ENCODE results near the gene B3GALNT2. TPM values are rescaled to one million over a fixed set of nuclear protein-coding genes. Genes with fewer than 3 reads are reported as not detected.
A peak's percentile ranks its signal among the peaks of the same experiment; 100 is the strongest.

The B3GALNT2 gene
- total and polyA plus RNA-seq, 8 donors, result 8.6 to 51.6 (median 37.4) TPM

DNA sequence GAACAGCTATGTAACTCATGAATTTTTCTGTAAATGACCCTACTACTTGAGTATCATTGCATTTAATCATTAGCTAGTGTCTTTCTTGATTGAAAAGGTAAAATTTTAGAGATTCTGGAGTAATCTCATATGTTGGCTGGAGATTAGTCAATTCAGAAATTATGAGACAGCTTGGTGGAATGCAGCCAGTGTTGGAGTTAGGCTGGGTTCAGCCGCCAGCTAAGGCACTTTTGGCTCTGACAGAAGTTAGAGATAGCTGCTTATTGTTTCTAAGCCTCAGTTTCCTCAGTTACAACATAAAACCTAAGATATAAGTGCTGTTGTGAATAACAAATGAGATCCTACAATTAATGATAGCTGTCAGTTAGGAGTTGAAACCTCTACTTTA lies 87.6 kb downstream of the B3GALNT2 start:
- Histone ChIP-seq H3K4me3 (no peak overlapping the region), H3K36me3 (no peaks in the 10 kb centered on the region), H3K27ac (no peak overlapping the region), H3K9me3 (no peaks in the 10 kb centered on the region), H3K4me1 (no peaks in the 10 kb centered on the region), H3K27me3 (no peaks in the 10 kb centered on the region)
- DNase-seq, result no peak
- FAIRE-seq, result no peak
- WGBS, 2 donors, result 41 to 47% methylated on average over 1 of the region's 1 CpG
- TF ChIP-seq, protein P1, sequence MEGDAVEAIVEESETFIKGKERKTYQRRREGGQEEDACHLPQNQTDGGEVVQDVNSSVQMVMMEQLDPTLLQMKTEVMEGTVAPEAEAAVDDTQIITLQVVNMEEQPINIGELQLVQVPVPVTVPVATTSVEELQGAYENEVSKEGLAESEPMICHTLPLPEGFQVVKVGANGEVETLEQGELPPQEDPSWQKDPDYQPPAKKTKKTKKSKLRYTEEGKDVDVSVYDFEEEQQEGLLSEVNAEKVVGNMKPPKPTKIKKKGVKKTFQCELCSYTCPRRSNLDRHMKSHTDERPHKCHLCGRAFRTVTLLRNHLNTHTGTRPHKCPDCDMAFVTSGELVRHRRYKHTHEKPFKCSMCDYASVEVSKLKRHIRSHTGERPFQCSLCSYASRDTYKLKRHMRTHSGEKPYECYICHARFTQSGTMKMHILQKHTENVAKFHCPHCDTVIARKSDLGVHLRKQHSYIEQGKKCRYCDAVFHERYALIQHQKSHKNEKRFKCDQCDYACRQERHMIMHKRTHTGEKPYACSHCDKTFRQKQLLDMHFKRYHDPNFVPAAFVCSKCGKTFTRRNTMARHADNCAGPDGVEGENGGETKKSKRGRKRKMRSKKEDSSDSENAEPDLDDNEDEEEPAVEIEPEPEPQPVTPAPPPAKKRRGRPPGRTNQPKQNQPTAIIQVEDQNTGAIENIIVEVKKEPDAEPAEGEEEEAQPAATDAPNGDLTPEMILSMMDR (IDR thresholded peaks at IDR 0.05), result no peak
- intact Hi-C loops (cut with DNase I), result loop anchor here in 2 of 3 donors (5.0 to 10.0 kb wide), 2 partner anchors 162 to 314 kb away; no protein-coding TSS in a partner anchor
- peak in 1 of 4 donors; percentile 24 for ATAC-seq

DNA sequence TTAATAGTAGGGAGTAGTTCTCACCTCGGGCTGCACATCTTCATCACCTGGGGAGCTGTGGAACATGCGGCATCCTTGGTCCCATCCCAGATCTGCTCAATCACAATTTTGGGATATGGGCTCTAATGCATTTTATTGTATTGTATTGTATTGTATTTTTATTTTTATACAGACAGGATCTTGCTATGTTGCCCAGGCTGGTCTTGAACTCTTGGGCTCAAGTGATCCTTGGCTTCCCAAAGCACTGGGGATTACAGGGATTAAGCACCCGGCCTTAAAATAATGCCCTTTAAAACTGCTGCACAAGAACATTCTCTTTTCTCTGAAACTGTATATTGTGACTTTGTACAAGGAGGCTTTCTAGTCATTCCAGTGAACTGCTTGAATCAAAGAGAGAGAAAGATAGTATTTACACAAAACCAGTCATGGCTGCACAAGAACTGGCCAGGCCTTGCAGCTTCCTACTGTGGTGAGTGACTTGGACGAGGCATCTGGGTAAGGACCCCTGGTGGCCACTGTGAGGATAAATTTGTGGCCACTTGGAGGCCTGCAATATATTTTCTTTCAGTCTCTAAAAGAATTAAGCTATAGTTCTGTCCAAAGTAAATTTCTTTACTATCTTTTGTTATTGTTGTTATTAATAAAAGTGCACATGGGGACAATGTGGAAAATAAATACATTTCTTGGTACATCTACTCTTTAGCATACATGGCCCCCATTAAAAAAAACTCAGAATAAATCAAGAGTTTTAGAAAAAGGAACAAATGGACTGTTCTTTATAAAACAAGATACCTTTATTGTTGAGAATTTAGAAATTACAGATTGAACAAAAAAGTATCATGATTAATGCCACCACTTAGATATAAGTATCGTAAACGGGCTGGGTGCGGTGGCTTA lies 89.0 kb downstream of the B3GALNT2 start:
- DNase-seq (peak; percentile 48 to 75 (median 58)), FAIRE-seq (peak; percentile 47), ATAC-seq (peak; percentile 78 to 93 (median 91))
- Histone ChIP-seq H3K4me1 (no peaks in the 10 kb centered on the region), H3K4me3 (no peak overlapping the region), H3K36me3 (no peaks in the 10 kb centered on the region), H3K27ac (no peak overlapping the region), H3K9me3 (no peaks in the 10 kb centered on the region), H3K27me3 (no peaks in the 10 kb centered on the region)
- intact Hi-C loops (cut with DNase I), result loop anchor here in 2 of 3 donors (5.0 to 10.0 kb wide), 2 partner anchors 160 to 313 kb away; no protein-coding TSS in a partner anchor
- 81% methylated on average over 7 of the region's 7 CpGs for WGBS, 2 donors
- TF ChIP-seq, protein P1 (IDR thresholded peaks at IDR 0.05), result peak in 3 of 4 donors; percentile 60 to 85 (median 65)

DNA sequence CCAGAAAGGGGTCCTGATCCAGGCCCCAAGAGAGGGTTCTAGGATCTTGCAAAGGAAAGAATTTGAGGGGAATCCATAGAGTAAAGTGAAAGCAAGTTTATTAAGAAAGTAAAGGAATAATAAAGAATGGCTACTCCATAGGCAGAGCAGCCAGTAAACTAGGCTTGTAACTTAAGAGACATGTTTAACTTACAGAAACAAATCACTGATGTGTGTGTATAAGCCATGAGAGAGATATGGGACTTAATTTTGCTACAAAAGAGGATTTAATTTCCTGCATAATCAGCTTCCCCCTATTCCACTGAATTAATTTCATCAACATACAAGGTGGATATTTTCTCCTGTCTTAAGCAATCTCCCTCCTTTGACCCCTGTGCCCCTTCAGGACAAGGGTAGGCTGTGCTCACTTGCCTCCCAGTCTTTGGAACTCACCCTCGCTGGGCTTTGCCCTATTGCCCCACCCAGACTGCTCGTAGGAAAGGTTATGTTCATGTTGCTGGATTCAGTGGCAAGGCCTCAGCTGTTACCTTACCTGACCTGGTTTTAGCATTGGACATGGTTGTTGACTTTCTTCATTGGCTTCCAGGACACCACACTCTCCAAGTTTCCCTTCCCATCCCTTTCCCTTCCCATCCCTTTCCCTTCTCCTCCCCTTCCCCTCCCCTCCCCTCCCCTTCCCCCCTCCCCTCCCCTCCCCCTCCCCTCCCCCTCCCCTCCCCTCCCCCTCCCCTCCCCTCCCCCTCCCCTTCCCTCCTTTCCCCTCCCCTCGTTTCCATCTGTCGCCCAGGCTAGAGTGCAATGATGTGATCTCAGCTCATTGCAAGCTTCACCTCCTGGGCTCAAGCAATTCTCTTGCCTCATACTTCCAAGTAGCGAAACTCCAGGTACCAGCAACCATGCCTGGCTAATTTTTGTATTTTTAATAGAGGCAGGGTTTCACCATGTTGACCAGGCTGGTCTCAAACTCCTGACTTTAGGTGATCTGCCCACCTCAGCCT lies 92.5 kb downstream of the B3GALNT2 start:
- FAIRE-seq, result no peak
- H3K27ac ChIP-seq, result no peak overlapping the region
- intact Hi-C loops (cut with DNase I), result loop anchor here in 1 of 3 donors (10.0 kb wide), 1 partner anchor 157 kb away; no protein-coding TSS in a partner anchor
- no peak overlapping the region for H3K4me3 ChIP-seq
- no peaks in the 10 kb centered on the region for H3K27me3 ChIP-seq
- H3K4me1 ChIP-seq, result peaks cover 6 to 16% (median 8%) of the 10 kb centered on the region in 3 donors
- H3K9me3 ChIP-seq, result no peaks in the 10 kb centered on the region
- no peaks in the 10 kb centered on the region for H3K36me3 ChIP-seq
- DNase-seq, result peak in 1 of 6 donors; percentile 10
- TF ChIP-seq, protein P1 (IDR thresholded peaks at IDR 0.05), result no peak
- peak in 3 of 4 donors; percentile 12 to 50 (median 44) for ATAC-seq
- WGBS, 2 donors, result 55 to 68% methylated on average over 3 of the region's 5 CpGs

DNA sequence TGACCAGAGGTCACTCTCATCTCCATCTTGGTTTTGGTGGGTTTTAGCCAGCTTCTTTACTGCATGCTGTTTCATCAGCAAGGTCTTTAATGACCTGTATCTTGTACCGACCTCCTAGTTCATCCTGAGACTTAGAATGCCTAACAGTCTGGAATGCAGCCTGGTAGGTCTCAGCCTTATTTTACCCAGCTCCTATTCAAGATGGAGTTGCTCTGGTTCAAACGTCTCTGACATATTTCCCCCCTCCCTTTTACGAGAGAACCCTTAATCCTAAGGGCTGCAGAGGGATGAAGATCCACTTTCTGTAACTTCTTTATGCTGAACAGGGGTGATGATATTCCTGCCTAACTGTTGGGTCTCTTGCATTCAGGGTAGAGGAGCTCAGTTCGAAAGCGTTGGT lies 93.8 kb downstream of the B3GALNT2 start:
- DNase-seq (no peak), ATAC-seq (no peak), FAIRE-seq (no peak)
- Histone ChIP-seq H3K9me3 (no peaks in the 10 kb centered on the region), H3K4me1 (peaks cover 6 to 16% (median 8%) of the 10 kb centered on the region in 3 donors), H3K27me3 (no peaks in the 10 kb centered on the region), H3K27ac (no peak overlapping the region), H3K4me3 (no peak overlapping the region), H3K36me3 (no peaks in the 10 kb centered on the region)
- 85 to 94% methylated on average over 5 of the region's 5 CpGs for WGBS, 2 donors
- intact Hi-C loops (cut with DNase I), result loop anchor here in 1 of 3 donors (10.0 kb wide), 1 partner anchor 156 kb away; no protein-coding TSS in a partner anchor
- TF ChIP-seq, protein P1 (IDR thresholded peaks at IDR 0.05), result no peak

Data from pancreas (tissue), 10 donors.